Measurements from ENCODE around the gene FOLR3. TPM values are rescaled to one million over a fixed set of nuclear protein-coding genes. Genes with fewer than 3 reads are reported as not detected.

Gene FOLR3
- total and polyA plus RNA-seq, 9 of the 15 experiments (the other 6 are each of a cell fraction or from before 2014, with no cell fraction given), result not detected

GRCh38 chr11:72138821-72139390, 3.4 kb downstream of the FOLR3 start (continued):
- TF ChIP-seq OTX1 (CRISPR knock-in tag; IDR thresholded peaks at IDR 0.05) (no peak), SP1 (CRISPR knock-in tag; IDR thresholded peaks at IDR 0.05) (no peak), BDP1 (IDR thresholded peaks at IDR 0.05; ENCODE audit: insufficient read depth, insufficient read length) (no peak), RFX5 (IDR thresholded peaks at IDR 0.05; ENCODE audit: low read depth, low read length) (no peak), ZBTB1 (CRISPR knock-in tag; IDR thresholded peaks at IDR 0.05; ENCODE audit: borderline replicate concordance, low read depth) (no peak), JUND (IDR thresholded peaks at IDR 0.05; ENCODE audit: borderline replicate concordance, low read depth, low read length) (no peak), JUND (tag; IDR thresholded peaks at IDR 0.05; ENCODE audit: borderline replicate concordance, low read depth, low read length) (no peak), CBFA2T2 (conservative IDR thresholded peaks at IDR 0.05) (no peak)

- H2AFZ ChIP-seq (ENCODE audit: low read depth, low read length), result no peak overlapping the region
- DNase-seq (ENCODE audit: extremely low read depth in 1 of 4, low spot score in 3 of 4), result no peak
- TF ChIP-seq ILF3 (IDR thresholded peaks at IDR 0.05; ENCODE audit: borderline replicate concordance) (no peak), ZBTB1 (CRISPR knock-in tag; IDR thresholded peaks at IDR 0.05; ENCODE audit: borderline replicate concordance, low read depth) (no peak), ZMIZ1 (IDR thresholded peaks at IDR 0.05; ENCODE audit: low read depth in 2 of 2, low read length in 2 of 2) (no peak), SAFB2 (IDR thresholded peaks at IDR 0.05; ENCODE audit: borderline replicate concordance, low read depth, low read length, severe bottlenecking) (no peak), NELFE (IDR thresholded peaks at IDR 0.05; ENCODE audit: insufficient read depth, insufficient read length) (no peak), RAD51 (IDR thresholded peaks at IDR 0.05; ENCODE audit: borderline replicate concordance, low read depth) (no peak), HMG20B (CRISPR knock-in tag; IDR thresholded peaks at IDR 0.05) (no peak), ZFP1 (CRISPR knock-in tag; IDR thresholded peaks at IDR 0.05) (no peak), NCOR1 (IDR thresholded peaks at IDR 0.05) (no peak)
Observed at GRCh38 chr11:72139500-72139899, 4.0 kb downstream of the FOLR3 start.

More at GRCh38 chr11:72139500-72139899, 4.0 kb downstream of the FOLR3 start:
- ATAC-seq, result no peak
- no TSS peak for BruUV-seq (replicated peaks)
- H3K27me3 ChIP-seq (ENCODE audit: control insufficient read depth in 2 of 2, insufficient read depth in 2 of 2, low read length in 2 of 2), result no peaks in the 10 kb centered on the region
- CTCF ChIA-PET (ENCODE audit: low intra/inter-chr PET ratio), result no interaction called here
- H3K79me2 ChIP-seq (ENCODE audit: control insufficient read depth, insufficient read depth, low read length), result no peaks in the 10 kb centered on the region
- H3K9me1 ChIP-seq (ENCODE audit: control insufficient read depth, insufficient read depth, low read length), result no peaks in the 10 kb centered on the region
- H3K36me3 ChIP-seq (ENCODE audit: control insufficient read depth, insufficient read depth, low read length), result no peaks in the 10 kb centered on the region
- POLR2A ChIA-PET, result interaction anchor here (1.7 to 2.2 kb wide), 2 partner anchors 8 to 27 kb away, joined by 3 to 5 read pairs; partner anchors contain the start of gene ANAPC15
- in situ Hi-C loops (cut with MboI), result no loop called here
- intact Hi-C loops (cut with micrococcal nuclease), result no loop called here
- no peak overlapping the region for H3K4me3 ChIP-seq
- H3K9me3 ChIP-seq (replicated peaks; ENCODE audit: control insufficient read depth, insufficient read depth, low read depth, low read length), result no peaks in the 10 kb centered on the region
- 50% methylated on average over 7 of the region's 11 CpGs for WGBS (ENCODE audit: insufficient coverage, low coverage, missing lambda C conversion rate)
- no peak overlapping the region for H3K9ac ChIP-seq (ENCODE audit: insufficient read depth in 1 of 2, low read depth in 2 of 2, low read length in 2 of 2)
- no peak overlapping the region for H3K4me2 ChIP-seq (ENCODE audit: insufficient read depth, low read length)
- no peaks in the 10 kb centered on the region for H4K20me1 ChIP-seq (replicated peaks; ENCODE audit: control insufficient read depth, insufficient read depth, low read length)
- H3K4me1 ChIP-seq (replicated peaks in 1 of 2; ENCODE audit: control insufficient read depth in 2 of 2, insufficient read depth in 2 of 2, low read length in 2 of 2), result peaks cover 3 to 6% of the 10 kb centered on the region in 2 experiments; a peak in 3 of 5 replicates
- no peak for FAIRE-seq
- no peak overlapping the region for H3K27ac ChIP-seq (ENCODE audit: extremely low read depth, low read depth, low read length)
